Measurements from ENCODE around the gene MDC1. TPM values are rescaled to one million over a fixed set of nuclear protein-coding genes. Genes with fewer than 3 reads are reported as not detected.

The MDC1 gene
- total RNA-seq, 1 experiment from 2014 or later, result 75.8 TPM

DNA sequence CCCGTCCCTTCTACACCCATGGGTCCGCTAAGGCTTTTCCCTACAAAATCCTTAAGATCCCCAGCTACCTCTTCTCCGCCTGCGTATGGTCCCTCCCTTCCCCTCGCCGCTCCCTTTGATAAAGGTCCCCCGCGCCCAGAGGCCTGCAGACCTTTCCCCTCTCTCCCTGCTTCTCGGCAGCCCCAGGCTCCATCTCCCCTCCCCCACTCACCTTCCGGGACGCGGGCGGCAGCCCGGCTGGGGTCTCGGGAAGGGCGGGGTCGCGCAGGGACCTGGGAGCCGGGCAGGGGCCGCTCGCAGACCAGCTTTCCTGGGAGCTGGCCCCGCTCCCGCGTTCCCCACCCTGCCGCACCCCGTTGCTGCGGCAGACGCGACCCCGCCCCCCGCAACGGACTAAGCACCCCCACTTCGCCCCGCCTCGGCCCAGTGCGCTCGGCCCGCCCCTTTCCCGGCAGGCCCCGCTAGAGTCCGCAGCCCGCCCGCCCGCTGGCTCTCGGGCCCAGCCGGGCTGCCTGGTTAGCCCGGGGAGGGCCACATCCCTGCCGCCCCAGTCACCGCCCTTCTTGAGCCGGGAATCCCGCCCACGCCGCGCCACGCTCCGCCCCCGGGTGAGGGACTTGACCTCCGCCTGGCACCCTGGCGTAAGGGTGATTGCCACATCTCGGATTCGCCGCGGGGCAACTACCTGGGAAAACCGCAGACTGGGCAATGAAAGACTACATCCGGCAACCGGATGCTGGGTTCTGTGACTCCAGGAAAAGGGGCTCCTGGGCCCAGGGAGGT, 25.4 kb upstream of the MDC1 start, which contains the start of gene FLOT1 (continued):
- TF ChIP-seq REST (IDR thresholded peaks at IDR 0.05; ENCODE audit: low read depth) (no peak), CEBPB (IDR thresholded peaks at IDR 0.05; ENCODE audit: low read depth) (no peak)

DNA sequence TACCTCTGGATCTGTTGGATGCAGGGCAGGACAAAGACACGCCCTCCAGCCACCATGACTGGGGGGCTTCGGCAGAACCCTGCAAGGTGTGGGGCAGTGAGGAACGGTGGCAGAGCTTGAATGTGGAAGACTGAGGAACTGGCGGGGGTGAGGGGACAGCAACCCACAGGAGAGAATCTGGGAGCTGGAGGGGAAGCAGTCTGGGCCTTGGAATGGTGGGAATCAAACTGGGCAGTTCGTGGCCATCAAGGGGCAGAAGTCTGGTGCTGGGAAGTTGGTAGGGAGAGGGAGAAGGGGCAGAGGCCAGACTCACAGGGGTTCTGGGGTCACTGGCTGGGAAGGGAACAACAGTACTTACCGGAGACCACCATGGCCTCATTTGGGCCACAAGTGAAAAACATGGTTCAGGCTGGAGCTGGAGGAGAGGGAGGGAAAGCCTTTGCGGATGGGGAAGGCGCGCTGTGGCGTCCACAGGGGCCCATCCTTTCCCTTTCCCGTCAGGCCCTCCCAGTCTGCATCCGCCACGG, 24.8 kb upstream of the MDC1 start:
- no peaks in the 10 kb centered on the region for H3K9me3 ChIP-seq (ENCODE audit: control insufficient read depth in 1 of 2, insufficient read depth in 1 of 2, low read depth in 1 of 2, low read length in 2 of 2)
- no TSS peak for BruUV-seq (replicated peaks)
- ChIA-PET RAD21 (ENCODE audit: low non-redundant PET in 1 of 2, low total read pairs in 2 of 2, uncharacterized antibody in 2 of 2, unreplicated experiment in 2 of 2) (no interaction called here), POLR2A (interaction anchor here (0.7 to 16.4 kb wide), 12 partner anchors 9 to 141 kb away, joined by 3 to 680 read pairs (median 10); no protein-coding TSS in a partner anchor), CTCF (no interaction called here)
- peak overlapping the region; percentile 91 for H3K4me2 ChIP-seq (ENCODE audit: low read length)
- no peaks in the 10 kb centered on the region for H4K20me1 ChIP-seq (ENCODE audit: insufficient read depth)
- peaks cover 15% of the 10 kb centered on the region for H3K79me2 ChIP-seq (ENCODE audit: insufficient read depth, low read length)
- H3K4me3 ChIP-seq (replicated peaks in 1 of 2; ENCODE audit: low read depth in 1 of 2, low read length in 2 of 2), result peak overlapping the region; percentile 79 to 85
- peaks cover 37 to 75% of the 10 kb centered on the region in 2 experiments for H3K4me1 ChIP-seq (ENCODE audit: control insufficient read depth in 1 of 2, insufficient read depth in 2 of 2, low read length in 2 of 2)
- intact Hi-C loops (cut with micrococcal nuclease), result loop anchor here (1.0 to 10.0 kb wide), 3 partner anchors 72 to 343 kb away; no protein-coding TSS in a partner anchor
- peak; percentile 85 for TF ChIP-seq POLR2AphosphoS5 (IDR thresholded peaks at IDR 0.05; ENCODE audit: low read depth, low read length)
- TF ChIP-seq RAD21 (IDR thresholded peaks at IDR 0.05; ENCODE audit: low read depth), result no peak
- no peak for TF ChIP-seq FOSL1 (IDR thresholded peaks at IDR 0.05; ENCODE audit: low read depth)
- no peak for TF ChIP-seq SRF (IDR thresholded peaks at IDR 0.05; ENCODE audit: low read depth)
- H2AFZ ChIP-seq (ENCODE audit: low read depth, low read length, poor library complexity, severe bottlenecking), result no peak overlapping the region
- H3K9me2 ChIP-seq (ENCODE audit: insufficient read depth), result no peaks in the 10 kb centered on the region
- ATAC-seq (peak; percentile 7), DNase-seq (ENCODE audit: low read depth, low spot score) (no peak)
- peak overlapping the region; percentile 93 for H3K27ac ChIP-seq (ENCODE audit: low read depth, low read length)
- peak overlapping the region; percentile 97 for H3K9ac ChIP-seq (ENCODE audit: low read length)
- no peaks in the 10 kb centered on the region for H3K27me3 ChIP-seq (ENCODE audit: insufficient read depth, low read length)
- H3K36me3 ChIP-seq (ENCODE audit: control insufficient read depth in 1 of 2, insufficient read depth in 2 of 2, low read length in 2 of 2), result peaks cover 4 to 11% of the 10 kb centered on the region in 2 experiments; a peak in 1 of 4 replicates
